Erythroblast (primary cell): ENCODE data around the gene IFT122.

ENCODE experiments used
- GATA1 ChIP-seq: IDR thresholded peaks from 2 replicates; pipeline ENCODE4 v1.6.1; 2011; ENCODE audit warnings: low read depth, mild to moderate bottlenecking, control low read depth, low read length, moderate library complexity
- POLR2A ChIP-seq: IDR thresholded peaks from 2 replicates; pipeline ENCODE4 v1.6.1; 2011; ENCODE audit warnings: mild to moderate bottlenecking, low read length

DNA sequence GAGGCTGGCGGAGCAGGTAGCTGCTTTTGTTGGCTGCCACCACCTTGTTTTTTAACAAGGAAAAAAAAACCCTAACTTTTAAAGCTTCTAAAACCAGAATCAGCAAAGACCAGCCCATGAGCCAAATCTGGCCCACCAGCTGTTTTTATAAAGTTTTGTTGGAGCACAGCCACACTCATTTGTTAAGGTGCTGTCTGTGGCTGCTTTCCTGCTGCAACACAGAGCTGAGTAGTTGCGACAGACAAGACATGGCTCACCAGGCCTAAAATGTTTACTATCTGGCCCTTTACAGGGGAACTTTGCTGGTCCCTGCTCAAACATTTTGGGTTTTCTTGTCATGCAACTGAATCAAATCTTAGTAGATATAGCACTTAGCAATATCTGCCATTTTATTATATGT lies 30.5 kb upstream of the IFT122 start:
- TF ChIP-seq POLR2A (no peak), GATA1 (no peak)
